Thymus (tissue), 11 donors: ENCODE data around the gene FRMD4B. TPM values are rescaled to one million over a fixed set of nuclear protein-coding genes. Genes with fewer than 3 reads are reported as not detected.
"Not testable (repeated sequence)": the region's sequence is repeated elsewhere in the genome, so short reads cannot be mapped to it uniquely, and the experiment has no call there.

Experiments
- DNase-seq, 9 donors: peaks; one replicate each; pipeline ENCODE4 v3.0.0-alpha.2; 2013; ENCODE audit warnings: low spot score in 9 of 9, low read depth in 6 of 9, missing footprints in 1 of 9
- H3K27ac ChIP-seq, 2 donors: one replicate each; pipeline ENCODE4 v1.5.1; 2013; ENCODE audit warnings: control low read depth in 1 of 2, low read depth in 1 of 2, low read length in 1 of 2, mild to moderate bottlenecking in 1 of 2, moderate library complexity in 1 of 2
- H3K27me3 ChIP-seq, 2 donors: one replicate each; pipeline ENCODE4 v1.5.1; 2013; ENCODE audit warnings: low read length in 1 of 2; ENCODE audit not compliant: control insufficient read depth in 2 of 2, insufficient read depth in 1 of 2
- H3K36me3 ChIP-seq, 2 donors: one replicate each; pipeline ENCODE4 v1.5.1; 2013; ENCODE audit warnings: low read length in 1 of 2, mild to moderate bottlenecking in 1 of 2, moderate library complexity in 1 of 2; ENCODE audit not compliant: control insufficient read depth in 2 of 2, insufficient read depth in 2 of 2
- H3K4me1 ChIP-seq, 2 donors: one replicate each; pipeline ENCODE4 v1.5.1; 2013; ENCODE audit warnings: low read length in 2 of 2; ENCODE audit not compliant: control insufficient read depth in 2 of 2, insufficient read depth in 2 of 2
- H3K4me3 ChIP-seq, 2 donors: one replicate each; pipeline ENCODE4 v1.5.1; 2013; ENCODE audit warnings: low read length in 2 of 2, control low read depth in 1 of 2, mild to moderate bottlenecking in 1 of 2
- H3K9me3 ChIP-seq, 2 donors: one replicate each; pipeline ENCODE4 v1.5.1; 2013; ENCODE audit warnings: low read length in 1 of 2, mild to moderate bottlenecking in 1 of 2; ENCODE audit not compliant: control insufficient read depth in 2 of 2, insufficient read depth in 1 of 2
- WGBS: extraction: QIAGEN DNeasy Blood & Tissue Kit; methylation state at CpG from one replicate; pipeline ENCODE4 v1.1.7; 2013; 5-methylcytosine and 5-hydroxymethylcytosine counted together
- polyA plus RNA-seq: library from polyadenylated mRNA; stranded (reverse); fragments of 200-250 nt; gene quantifications from one replicate; pipeline ENCODE4 v1.2.3, GENCODE V29; 2013
- total RNA-seq: library from RNA; stranded (reverse); fragments of 120-200 nt; gene quantifications from one replicate; pipeline ENCODE4 v1.2.4, GENCODE V29; 2013
- donor health status: healthy.

FRMD4B gene
- total and polyA plus RNA-seq, 2 donors: 12.8 to 21.7 TPM

DNA sequence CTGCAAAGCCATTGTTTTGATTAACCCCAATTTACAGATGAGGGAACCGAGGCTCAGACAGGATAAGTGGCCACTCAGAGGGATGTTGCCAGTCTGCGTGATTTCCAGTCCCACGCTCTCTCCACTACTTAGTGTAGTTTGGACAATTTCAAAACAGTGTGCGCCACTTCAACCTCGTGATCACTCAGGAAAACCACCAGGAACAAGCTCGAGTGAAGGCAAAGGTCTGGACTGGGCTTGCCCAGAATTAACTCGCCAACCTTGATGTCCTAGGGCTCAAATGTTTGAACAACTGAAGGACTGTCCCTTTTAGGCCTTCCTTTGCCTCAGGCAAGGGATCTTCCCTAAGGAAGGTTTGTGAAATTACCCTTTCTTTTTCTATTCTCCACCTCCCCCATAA is 139.3 kb downstream of the FRMD4B start:
- Histone ChIP-seq H3K4me3 (no peak overlapping the region), H3K27me3 (no peaks in the 10 kb centered on the region), H3K36me3 (peaks cover 0 to 2% of the 10 kb centered on the region in 2 donors), H3K27ac (no peak overlapping the region), H3K9me3 (no peaks in the 10 kb centered on the region), H3K4me1 (peaks cover 0 to 12% of the 10 kb centered on the region in 2 donors)
- DNase-seq: no peak
- WGBS: 97% methylated on average over 7 of the region's 7 CpGs

DNA sequence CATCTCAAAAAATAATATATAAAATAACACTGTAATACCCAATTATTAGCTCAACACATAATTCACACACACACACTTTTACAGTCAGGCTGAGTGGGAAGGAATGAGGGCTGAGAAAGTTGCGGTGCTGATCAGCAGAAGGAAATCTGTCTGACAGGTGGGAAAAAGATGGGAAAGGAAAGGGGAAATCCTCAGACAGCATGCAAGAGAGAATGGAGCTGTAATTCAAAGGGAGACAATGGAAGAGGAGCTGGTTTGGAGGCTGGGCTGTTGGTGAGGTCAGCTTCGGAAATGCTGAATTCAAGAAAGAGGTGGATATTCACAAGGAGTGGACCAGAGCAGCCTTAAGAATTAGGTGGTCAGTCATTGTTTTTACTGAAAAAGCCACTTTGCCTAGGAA is 141.8 kb downstream of the FRMD4B start:
- Histone ChIP-seq H3K4me3 (no peak overlapping the region), H3K9me3 (no peaks in the 10 kb centered on the region), H3K27ac (no peak overlapping the region), H3K27me3 (no peaks in the 10 kb centered on the region), H3K36me3 (peaks cover 0 to 2% of the 10 kb centered on the region in 2 donors), H3K4me1 (peaks cover 0 to 6% of the 10 kb centered on the region in 2 donors)
- no peak for DNase-seq
- WGBS: 97% methylated on average over 2 of the region's 2 CpGs

DNA sequence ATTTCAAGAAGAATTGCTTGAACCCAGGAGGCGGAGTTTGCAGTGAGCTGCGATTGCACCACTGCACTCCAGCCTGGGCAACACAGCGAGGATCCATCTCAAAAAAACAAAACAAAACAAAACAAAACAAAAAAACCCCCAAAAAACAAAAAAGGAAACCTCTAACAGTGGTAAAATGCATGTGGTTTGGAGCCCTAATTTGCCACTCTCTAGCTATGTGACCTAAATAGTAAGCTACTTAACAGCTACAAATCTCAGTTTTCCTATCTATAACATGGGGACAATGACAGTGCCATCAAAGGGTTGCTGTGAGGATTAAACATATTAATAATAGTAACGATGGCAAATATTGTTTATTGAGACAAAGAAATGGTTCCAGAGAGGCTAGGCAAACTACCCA is 144.1 kb downstream of the FRMD4B start:
- Histone ChIP-seq H3K36me3 (peaks cover 2 to 3% of the 10 kb centered on the region in 2 donors), H3K27ac (no peak overlapping the region), H3K4me1 (peaks cover 7 to 17% of the 10 kb centered on the region in 2 donors), H3K27me3 (no peaks in the 10 kb centered on the region), H3K4me3 (no peak overlapping the region), H3K9me3 (no peaks in the 10 kb centered on the region)
- DNase-seq: no peak
- WGBS: 96% methylated on average over 4 of the region's 4 CpGs

DNA sequence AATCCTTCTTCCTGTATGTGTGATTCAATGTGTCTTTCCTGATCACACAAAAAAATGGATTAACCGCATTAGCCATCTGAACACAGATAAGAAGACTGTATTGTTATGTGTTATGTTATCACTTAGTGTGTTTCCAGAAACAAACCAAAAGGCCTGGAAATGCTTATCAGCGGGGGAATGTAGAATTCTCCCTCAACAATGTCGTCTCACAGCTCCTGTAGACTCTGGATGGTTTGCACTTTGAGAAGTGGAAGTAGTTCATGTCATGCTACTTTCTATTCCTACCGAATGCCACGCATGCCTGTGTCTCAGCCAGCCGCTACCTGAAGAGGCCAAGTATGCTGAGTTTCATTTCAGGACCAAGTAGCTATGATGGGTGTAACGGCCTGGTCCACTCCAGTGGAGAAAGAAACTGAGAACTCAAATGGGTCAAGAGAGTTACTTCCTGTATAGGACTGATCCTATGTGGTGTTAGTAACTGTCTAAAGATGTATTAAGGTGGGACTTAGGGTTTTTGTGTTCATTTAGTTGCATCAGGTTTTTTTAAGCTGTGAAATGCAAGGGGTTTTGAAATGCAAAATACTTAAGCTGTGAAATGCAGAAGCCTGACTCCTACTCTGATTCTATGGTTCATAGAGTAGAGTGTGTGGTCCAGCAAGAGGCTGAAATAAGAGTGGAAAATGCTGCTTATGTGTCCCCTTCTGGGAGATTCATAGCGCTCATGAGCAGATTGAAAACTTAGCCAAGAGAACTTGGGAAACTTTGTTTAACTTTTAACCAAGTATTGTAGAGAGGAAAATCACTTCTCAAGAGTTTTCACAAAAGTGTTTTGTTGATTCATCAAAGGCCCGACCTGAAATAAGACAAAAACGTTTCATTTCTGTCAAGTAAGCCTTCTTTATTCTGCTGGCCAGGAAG is 145.0 kb downstream of the FRMD4B start:
- Histone ChIP-seq H3K36me3 (peaks cover 2 to 3% of the 10 kb centered on the region in 2 donors), H3K27ac (no peak overlapping the region), H3K27me3 (no peaks in the 10 kb centered on the region), H3K4me1 (peaks cover 14 to 26% of the 10 kb centered on the region in 2 donors), H3K4me3 (no peak overlapping the region), H3K9me3 (no peaks in the 10 kb centered on the region)
- 86% methylated on average over 10 of the region's 10 CpGs for WGBS
- DNase-seq: no peak

DNA sequence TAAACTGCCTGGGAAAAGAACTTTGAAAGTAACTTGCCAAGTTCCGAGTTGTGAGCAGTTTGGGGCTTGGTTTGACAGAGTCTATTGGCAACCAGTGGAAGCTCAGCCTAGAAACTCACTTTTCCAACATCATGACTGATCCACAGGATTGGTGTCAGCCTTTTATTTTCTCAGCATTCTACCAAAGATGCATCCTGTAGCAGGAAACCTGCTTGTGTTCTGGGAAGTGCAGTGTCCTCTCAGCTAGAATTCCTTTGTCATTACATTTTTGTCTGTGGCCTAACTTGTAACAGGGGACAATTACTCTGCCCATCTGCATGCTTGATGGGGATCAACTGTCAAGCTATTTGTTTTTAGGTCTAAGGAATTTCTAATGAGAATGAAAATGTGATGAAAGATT is 146.8 kb downstream of the FRMD4B start:
- H3K36me3 ChIP-seq: peaks cover 2 to 3% of the 10 kb centered on the region in 2 donors
- H3K4me1 ChIP-seq: peaks cover 18 to 34% of the 10 kb centered on the region in 2 donors
- no peaks in the 10 kb centered on the region for H3K9me3 ChIP-seq
- no peaks in the 10 kb centered on the region for H3K27me3 ChIP-seq
- DNase-seq: no peak
- WGBS: 97% methylated on average over 1 of the region's 1 CpG
- H3K27ac ChIP-seq: no peak overlapping the region
- H3K4me3 ChIP-seq: no peak overlapping the region

DNA sequence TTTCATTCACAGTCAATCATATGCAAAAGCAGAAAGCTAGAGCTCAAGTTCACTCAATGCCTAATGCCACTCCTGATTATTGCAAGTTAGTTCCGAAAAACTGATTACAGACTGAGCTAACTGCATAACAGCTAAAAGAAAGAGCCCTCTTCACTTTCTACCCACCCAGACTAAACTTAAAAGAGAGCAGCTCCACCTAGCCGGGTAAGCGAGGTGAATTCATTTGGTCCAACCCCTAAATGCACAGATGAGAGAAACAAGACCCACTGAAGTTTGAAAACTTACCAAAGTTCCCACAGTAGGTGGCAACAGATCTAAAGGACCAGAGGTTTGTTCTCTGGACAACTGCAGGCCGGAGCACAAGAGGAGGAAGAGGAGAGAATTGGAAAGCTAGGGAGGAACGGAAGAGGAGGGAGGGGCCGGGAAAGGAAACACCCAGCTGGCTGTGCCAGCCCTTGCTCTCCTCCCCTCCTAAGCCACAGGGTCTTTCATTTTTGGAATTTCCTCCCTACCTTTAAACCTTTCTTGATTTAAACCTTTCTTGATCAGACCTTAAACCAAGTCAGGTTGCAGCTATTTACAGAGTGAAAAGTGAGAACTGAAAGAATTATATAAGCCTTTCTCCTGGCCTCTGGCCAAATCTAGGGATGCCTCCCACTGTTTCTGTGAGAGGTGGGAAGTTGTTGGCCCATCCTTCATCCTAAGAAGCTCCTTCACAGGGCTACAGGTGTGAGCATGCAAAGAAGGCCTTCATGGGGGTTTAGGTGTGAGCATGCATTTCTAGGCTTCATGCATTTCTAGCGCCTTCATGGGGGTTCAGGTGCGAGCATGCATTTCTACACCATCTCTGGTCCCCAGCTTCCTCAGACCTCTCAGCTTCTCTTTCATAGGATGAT is 148.8 kb downstream of the FRMD4B start:
- Histone ChIP-seq H3K4me1 (peaks cover 27 to 43% of the 10 kb centered on the region in 2 donors), H3K4me3 (no peak overlapping the region), H3K9me3 (no peaks in the 10 kb centered on the region), H3K27ac (peak overlapping the region; percentile 25 to 63), H3K36me3 (peaks cover 2 to 3% of the 10 kb centered on the region in 2 donors), H3K27me3 (no peaks in the 10 kb centered on the region)
- peak in 4 of 9 donors; percentile 23 to 68 (median 36) for DNase-seq
- WGBS: 74% methylated on average over 8 of the region's 8 CpGs

DNA sequence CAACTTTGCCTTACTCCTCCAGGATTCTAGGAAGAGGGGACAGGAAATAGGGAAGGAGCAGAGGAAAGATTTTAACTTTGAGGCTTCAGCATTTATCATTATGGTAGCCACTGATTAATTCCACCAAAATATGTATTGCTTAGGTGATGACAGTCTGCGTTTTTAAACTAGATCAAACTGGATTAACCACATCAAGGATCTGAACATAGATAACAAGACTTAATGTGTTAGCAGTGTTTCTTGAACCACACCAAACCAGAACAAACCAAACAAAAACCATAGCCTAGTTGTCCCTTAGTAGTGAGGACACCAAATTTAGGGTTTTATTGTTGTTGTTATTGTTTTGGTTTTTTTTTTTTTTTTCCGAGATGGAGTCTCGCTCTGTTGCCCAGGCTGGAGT is 150.0 kb downstream of the FRMD4B start:
- no peak overlapping the region for H3K27ac ChIP-seq

DNA sequence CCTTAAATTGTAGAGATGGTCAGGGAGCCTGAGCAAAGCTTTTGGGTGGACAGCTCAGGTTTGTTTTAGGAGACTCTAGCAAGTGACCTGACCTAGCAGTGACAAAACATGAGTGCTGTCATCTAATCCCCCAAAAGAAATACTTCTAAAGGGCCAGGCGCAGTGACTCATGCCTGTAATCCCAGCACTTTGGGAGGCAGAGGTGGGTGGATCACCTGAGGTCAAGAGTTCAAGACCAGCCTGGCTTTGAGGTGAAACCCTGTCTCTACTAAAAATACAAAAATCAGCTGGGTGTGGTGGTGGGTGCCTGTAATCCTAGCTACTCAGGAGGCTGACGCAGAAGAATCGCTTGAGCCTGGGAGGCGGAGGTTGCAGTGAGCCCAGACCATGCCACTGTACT is 150.7 kb downstream of the FRMD4B start:
- not testable (repeated sequence) for H3K9me3 ChIP-seq, H3K27ac ChIP-seq, H3K27me3 ChIP-seq, DNase-seq, H3K4me3 ChIP-seq, H3K36me3 ChIP-seq
- 98% methylated on average over 4 of the region's 4 CpGs for WGBS
- H3K4me1 ChIP-seq: peaks cover 31 to 49% of the 10 kb centered on the region in 2 donors

More for the DNA sequence above, 150.0 kb downstream of the FRMD4B start:
- WGBS: 61% methylated on average over 3 of the region's 3 CpGs
- peak in 5 of 9 donors; percentile 36 to 77 (median 47) for DNase-seq
- H3K4me3 ChIP-seq: no peak overlapping the region
- peaks cover 31 to 49% of the 10 kb centered on the region in 2 donors for H3K4me1 ChIP-seq
- no peaks in the 10 kb centered on the region for H3K9me3 ChIP-seq
- peaks cover 0 to 3% of the 10 kb centered on the region in 2 donors for H3K36me3 ChIP-seq
- no peaks in the 10 kb centered on the region for H3K27me3 ChIP-seq
